IMR-90 (cell line): ENCODE results near the gene CBL.

Experiments
- BHLHE40 ChIP-seq: fragments of 150-350 bp; IDR thresholded peaks from 2 replicates; pipeline ENCODE4 v1.6.1; 2016; ENCODE audit warnings: mild to moderate bottlenecking, low read depth, low read length
- CHD1 ChIP-seq: IDR thresholded peaks from 2 replicates; pipeline ENCODE4 v1.6.1; 2012; ENCODE audit warnings: low read depth, low read length, improper control_type of control experiment
- FOS ChIP-seq: fragments of 150-350 bp; IDR thresholded peaks from 2 replicates; pipeline ENCODE4 v1.6.1; 2016; ENCODE audit warnings: low read depth, low read length
- NFE2L2 ChIP-seq: fragments of 150-350 bp; IDR thresholded peaks from 2 replicates; pipeline ENCODE4 v1.6.1; 2016; ENCODE audit warnings: low read depth, mild to moderate bottlenecking, low read length
- POLR2A ChIP-seq: IDR thresholded peaks from 2 replicates; pipeline ENCODE4 v1.6.1; 2012; ENCODE audit warnings: mild to moderate bottlenecking, low read depth, low read length
- TF ChIP-seq, protein P1 (sequence below): conservative IDR thresholded peaks from 2 replicates; pipeline ENCODE4 v1.5.1; 2012; ENCODE audit warnings: mild to moderate bottlenecking, low read depth, low read length, improper control_type of control experiment

DNA sequence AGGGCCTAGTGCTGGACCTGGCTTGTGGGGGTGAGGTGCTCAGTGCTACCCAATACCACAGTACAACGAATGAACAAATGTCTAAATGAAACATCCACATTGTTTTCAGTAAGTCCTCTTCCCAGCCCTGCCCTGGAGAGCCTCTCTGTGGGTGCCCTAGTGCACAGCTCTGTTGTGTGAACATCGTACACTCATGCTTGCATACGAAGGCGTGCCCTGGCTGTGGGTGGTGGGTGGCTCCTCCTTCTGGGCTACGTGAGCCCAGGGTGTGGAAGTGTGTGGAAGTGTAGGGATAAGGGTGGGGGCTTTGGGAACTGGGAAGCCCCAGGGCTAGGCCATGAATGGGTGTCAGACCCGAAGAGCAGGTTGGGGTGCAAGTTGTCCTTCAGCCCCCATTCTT is 38.2 kb upstream of the CBL start:
- no peak for TF ChIP-seq CHD1
- TF ChIP-seq NFE2L2, result no peak
- TF ChIP-seq, protein P1, sequence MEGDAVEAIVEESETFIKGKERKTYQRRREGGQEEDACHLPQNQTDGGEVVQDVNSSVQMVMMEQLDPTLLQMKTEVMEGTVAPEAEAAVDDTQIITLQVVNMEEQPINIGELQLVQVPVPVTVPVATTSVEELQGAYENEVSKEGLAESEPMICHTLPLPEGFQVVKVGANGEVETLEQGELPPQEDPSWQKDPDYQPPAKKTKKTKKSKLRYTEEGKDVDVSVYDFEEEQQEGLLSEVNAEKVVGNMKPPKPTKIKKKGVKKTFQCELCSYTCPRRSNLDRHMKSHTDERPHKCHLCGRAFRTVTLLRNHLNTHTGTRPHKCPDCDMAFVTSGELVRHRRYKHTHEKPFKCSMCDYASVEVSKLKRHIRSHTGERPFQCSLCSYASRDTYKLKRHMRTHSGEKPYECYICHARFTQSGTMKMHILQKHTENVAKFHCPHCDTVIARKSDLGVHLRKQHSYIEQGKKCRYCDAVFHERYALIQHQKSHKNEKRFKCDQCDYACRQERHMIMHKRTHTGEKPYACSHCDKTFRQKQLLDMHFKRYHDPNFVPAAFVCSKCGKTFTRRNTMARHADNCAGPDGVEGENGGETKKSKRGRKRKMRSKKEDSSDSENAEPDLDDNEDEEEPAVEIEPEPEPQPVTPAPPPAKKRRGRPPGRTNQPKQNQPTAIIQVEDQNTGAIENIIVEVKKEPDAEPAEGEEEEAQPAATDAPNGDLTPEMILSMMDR, result no peak
- no peak for TF ChIP-seq POLR2A
- TF ChIP-seq FOS, result no peak
- no peak for TF ChIP-seq BHLHE40
